ENCODE measurements around the gene PRPF19.

DNA sequence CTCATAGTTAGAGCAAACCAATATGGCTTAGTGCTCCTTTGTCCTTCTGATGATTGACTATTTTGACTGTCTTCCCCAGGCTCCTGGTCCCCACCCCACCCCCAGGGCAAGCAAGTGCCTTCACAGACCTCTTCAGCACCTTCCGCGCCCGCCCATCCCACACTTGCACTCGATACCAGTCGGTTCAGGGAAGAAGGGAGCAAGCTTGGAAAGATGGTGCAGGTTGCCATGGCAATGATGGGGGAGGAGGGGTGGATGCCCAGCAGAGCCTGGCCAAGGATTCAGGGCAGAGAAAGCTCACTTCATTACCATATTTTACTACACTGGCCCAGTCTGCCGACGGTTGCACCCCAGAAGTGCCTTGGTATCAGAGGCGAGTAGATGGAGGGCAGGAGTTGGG lies 20.1 kb upstream of the PRPF19 start:
- TF ChIP-seq, protein P1, sequence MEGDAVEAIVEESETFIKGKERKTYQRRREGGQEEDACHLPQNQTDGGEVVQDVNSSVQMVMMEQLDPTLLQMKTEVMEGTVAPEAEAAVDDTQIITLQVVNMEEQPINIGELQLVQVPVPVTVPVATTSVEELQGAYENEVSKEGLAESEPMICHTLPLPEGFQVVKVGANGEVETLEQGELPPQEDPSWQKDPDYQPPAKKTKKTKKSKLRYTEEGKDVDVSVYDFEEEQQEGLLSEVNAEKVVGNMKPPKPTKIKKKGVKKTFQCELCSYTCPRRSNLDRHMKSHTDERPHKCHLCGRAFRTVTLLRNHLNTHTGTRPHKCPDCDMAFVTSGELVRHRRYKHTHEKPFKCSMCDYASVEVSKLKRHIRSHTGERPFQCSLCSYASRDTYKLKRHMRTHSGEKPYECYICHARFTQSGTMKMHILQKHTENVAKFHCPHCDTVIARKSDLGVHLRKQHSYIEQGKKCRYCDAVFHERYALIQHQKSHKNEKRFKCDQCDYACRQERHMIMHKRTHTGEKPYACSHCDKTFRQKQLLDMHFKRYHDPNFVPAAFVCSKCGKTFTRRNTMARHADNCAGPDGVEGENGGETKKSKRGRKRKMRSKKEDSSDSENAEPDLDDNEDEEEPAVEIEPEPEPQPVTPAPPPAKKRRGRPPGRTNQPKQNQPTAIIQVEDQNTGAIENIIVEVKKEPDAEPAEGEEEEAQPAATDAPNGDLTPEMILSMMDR (conservative IDR thresholded peaks at IDR 0.05 in 1 of 2, IDR thresholded peaks at IDR 0.05 in 1 of 2; ENCODE audit: low read depth in 1 of 2, low read length in 2 of 2) = no peak
- TF ChIP-seq EZH2 (IDR thresholded peaks at IDR 0.05; ENCODE audit: low read length, missing control alignments) = no peak

Measured in fibroblast of lung (primary cell).